ENCODE measurements around the gene FUT3.

FUT3 gene

DNA sequence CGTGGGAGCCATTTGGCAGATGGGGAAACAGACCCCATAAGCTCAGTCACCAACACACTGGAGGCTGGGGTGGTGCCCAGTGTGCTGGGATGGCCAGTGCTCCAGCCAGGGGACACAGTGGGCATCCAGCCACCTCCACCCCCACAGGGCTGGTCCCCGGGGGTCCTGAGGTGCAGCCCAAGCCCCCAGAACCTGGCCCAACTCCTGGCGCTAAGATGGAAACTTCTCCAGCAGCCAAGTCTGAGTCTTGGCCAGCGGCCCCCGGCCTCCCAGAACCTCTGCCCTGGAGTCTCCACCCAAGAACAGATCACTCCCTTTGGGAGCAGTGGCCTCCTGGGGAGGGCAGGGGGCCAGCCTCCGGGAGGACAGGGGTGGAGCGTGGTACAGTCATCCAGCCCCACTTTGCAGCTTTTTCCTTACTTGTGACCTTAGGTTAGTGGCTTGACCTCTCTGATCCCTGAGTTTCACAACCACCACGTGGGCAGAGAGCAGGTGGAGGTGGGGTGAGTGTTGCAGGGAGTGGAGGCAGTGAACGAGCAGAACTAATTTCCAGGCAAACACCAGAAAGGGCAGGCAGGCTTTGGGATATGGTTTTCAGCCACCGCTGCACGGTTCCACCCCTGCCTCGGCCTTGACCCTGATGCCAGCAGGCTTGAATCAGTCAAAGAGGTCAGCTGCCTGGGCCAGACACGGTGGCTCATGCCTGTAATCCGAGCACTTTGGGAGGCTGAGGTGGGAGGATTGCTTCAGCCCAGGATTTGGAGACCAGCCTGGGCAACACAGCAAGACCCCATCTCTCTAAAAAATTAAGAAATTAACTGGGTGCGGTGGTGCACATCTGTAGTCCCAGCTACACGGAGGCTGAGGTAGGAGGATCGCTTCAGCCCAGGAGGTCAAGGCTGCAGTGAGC lies 50.6 kb downstream of the FUT3 start:
- no peak for DNase-seq (ENCODE audit: low read depth)

DNA sequence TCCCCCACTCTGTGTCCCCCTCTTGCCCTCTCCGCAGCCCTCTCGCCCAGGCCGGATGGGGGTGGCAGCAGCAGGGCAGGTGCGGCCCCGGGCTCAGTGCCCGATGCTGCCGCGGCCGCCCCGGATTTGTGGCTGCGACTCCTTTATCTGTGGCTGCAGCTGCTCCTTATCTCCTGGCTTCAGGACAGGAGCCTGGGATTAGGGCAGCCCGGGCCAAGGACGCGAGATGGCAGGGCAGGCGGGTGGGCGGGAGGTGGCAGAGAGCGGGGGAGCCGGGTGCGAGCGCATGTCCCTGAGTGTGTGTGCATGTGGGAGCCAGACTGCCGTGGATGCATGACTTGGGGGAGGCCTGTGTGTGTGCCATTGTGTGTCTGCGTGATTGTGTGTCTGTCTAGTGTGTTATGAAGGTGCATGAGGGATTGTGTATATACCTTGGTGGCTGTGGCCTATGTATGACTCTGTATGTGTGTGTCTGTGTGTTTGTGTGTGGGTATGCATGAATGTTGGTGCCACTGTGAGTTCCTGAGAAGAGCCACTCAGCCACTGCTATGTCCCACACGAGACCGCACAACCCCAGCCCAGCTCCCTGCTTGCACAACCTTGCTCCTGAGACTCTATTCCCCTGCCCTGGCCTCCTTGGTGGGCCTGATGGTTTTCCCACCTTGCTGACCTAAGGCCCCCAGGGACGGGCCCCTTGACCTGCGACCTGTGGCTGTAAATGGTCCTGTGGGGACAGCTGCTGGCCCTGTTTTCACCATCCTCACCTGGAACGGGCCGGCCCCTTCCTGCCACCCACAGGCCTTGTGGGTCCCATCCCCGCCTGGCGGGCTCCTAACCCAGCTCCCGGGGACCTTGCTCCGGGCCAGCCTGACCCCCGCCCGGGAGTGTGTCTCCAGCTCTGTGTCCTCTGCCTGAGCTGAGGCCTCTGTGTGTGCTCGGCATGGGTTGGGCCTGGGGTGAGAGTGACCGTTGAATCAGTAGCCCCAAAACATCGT lies 51.7 kb downstream of the FUT3 start:
- DNase-seq (ENCODE audit: low read depth): no peak

DNA sequence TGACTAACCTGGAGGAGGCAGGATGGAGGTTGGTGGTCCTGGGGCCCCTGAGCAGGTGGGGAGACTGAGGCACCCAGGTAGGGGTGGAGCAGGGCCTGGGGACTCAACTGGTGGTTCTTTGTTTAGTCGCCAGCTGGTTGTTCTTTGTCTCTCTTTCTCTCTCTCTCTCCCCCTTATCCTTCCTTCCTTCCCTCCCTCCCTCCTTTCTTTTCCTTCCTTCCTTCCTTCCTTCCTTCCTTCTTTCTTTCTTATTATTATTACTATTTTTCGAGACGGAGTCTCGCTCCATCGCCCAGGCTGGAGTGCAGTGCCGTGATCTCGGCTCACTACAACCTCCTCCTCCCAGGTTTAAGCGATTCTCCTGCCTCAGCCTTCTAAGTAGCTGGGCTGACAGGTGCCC lies 53.0 kb downstream of the FUT3 start:
- no peak for DNase-seq (ENCODE audit: low read depth)

DNA sequence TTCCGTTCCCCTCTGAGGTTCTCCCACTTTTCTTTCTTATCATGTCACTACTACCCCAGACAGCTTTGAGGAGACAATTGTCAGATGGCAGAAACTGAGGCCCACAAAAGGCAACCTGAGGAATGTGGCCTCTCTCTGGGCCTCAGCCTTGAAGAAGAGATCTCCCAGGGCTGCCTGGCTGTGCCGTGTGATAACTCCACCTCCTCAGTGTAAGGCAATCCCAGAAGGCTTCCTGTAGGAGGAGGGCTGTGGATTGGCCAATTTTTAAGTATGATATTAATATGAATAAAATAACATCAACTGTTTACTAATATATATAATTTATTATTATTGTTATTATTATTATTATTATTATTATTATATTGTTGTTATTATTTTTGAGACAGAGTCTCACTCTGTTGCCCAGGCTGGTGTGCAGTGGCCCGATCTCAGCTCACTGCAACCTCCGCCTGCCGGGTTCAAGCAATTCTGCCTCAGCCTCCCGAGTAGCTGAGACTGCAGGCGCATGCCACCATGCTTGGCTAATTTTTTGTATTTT lies 55.8 kb downstream of the FUT3 start:
- DNase-seq (ENCODE audit: low read depth): no peak

DNA sequence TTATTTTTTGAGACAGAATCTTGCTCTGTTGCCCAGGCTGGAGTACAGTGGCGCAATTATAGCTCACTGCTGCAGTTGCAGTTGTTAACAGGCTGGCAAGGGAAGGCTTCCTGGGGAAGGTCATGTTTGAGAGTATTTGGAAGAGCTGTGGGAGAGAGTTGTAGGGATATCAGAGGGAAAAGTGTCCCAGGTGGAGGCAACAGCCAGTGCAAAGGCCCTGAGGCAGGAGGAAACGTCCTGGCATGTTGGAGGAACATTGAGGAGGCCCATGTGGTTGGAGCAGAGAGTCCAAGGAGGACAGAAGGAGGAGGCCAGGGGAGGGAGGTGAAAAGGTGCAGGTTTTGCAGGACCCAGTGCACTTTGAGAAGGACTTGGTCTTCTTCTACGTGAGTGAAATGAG lies 58.1 kb downstream of the FUT3 start:
- DNase-seq (ENCODE audit: low read depth): no peak
